Endothelial cell (in vitro differentiated cells): ENCODE measurements around the gene TOPBP1. TPM values are rescaled to one million over a fixed set of nuclear protein-coding genes. Genes with fewer than 3 reads are reported as not detected.
A peak's percentile ranks its signal among the peaks of the same experiment; 100 is the strongest.

Experiments
- DNase-seq: peaks from one replicate; pipeline ENCODE4 v3.0.0; 2021; ENCODE audit warnings: low spot score
- H3K27ac Mint-ChIP-seq: one replicate; pipeline ENCODE4 v1.8.0; 2021; ENCODE audit warnings: mixed read lengths, inconsistent platforms; ENCODE audit not compliant: unreplicated experiment
- H3K27me3 Mint-ChIP-seq: one replicate; pipeline ENCODE4 v1.8.0; 2021; ENCODE audit warnings: mild to moderate bottlenecking, moderate library complexity, mixed read lengths, inconsistent platforms; ENCODE audit not compliant: unreplicated experiment
- H3K36me3 Mint-ChIP-seq: one replicate; pipeline ENCODE4 v1.8.0; 2021; ENCODE audit warnings: mild to moderate bottlenecking, low read depth, mixed read lengths, inconsistent platforms; ENCODE audit not compliant: unreplicated experiment
- H3K4me1 Mint-ChIP-seq: one replicate; pipeline ENCODE4 v1.8.0; 2021; ENCODE audit warnings: mild to moderate bottlenecking, mixed read lengths, inconsistent platforms; ENCODE audit not compliant: unreplicated experiment
- H3K4me3 Mint-ChIP-seq: one replicate; pipeline ENCODE4 v1.8.0; 2021; ENCODE audit warnings: mild to moderate bottlenecking, mixed read lengths, inconsistent platforms; ENCODE audit not compliant: unreplicated experiment
- H3K9me3 Mint-ChIP-seq: one replicate; pipeline ENCODE4 v1.8.0; 2021; ENCODE audit warnings: mixed read lengths, inconsistent platforms; ENCODE audit not compliant: unreplicated experiment
- total RNA-seq: library from RNA; stranded (reverse); fragmentation: NEBNext Ultra II Directional; extraction: Animal tissue kit (Norgen Biotek cat#: 25700); gene quantifications from one replicate; pipeline ENCODE4 v1.2.1, GENCODE V29; 2021; ENCODE audit not compliant: unreplicated experiment
- TF ChIP-seq, protein P1 (sequence below): fragments of 200-600 bp; sonication (generic); IDR thresholded peaks from one replicate; pipeline ENCODE4 v1.5.0; 2021; ENCODE audit warnings: antibody characterized with exemption; ENCODE audit not compliant: unreplicated experiment

The TOPBP1 gene
- total RNA-seq, 1 donor from 2014 or later = 43.2 TPM

DNA sequence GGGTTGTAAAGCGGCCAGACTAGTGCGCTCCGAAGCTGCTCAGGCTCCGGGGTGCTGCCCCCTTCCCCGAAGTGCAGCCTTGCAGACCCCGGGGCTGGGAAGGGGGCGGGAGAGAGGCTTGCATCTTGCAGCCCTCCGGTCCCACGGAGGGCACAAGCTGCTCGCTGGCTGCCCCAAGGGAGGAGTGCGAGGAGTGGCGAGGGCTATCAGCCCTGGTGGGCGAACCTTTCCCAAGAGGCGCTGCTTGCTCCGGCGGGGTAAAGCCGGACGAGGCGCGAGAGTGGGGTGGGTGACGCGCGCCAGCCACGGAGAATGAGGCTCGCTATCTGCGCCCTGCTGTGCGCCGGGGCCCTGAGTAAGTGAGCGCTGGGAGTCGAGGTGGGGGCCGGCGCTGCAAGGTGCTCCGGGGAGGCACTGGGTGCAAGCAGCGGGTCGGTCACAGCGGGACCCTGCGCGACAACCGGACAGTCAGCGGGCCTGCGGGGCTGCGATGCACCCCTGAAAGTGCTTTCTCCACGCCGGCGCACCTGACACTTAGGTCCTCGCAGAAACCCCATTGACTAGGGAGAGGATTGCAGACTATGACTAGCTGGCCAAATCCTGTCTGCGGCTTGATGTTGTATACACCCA lies 12.7 kb upstream of the TOPBP1 start:
- TF ChIP-seq, protein P1, sequence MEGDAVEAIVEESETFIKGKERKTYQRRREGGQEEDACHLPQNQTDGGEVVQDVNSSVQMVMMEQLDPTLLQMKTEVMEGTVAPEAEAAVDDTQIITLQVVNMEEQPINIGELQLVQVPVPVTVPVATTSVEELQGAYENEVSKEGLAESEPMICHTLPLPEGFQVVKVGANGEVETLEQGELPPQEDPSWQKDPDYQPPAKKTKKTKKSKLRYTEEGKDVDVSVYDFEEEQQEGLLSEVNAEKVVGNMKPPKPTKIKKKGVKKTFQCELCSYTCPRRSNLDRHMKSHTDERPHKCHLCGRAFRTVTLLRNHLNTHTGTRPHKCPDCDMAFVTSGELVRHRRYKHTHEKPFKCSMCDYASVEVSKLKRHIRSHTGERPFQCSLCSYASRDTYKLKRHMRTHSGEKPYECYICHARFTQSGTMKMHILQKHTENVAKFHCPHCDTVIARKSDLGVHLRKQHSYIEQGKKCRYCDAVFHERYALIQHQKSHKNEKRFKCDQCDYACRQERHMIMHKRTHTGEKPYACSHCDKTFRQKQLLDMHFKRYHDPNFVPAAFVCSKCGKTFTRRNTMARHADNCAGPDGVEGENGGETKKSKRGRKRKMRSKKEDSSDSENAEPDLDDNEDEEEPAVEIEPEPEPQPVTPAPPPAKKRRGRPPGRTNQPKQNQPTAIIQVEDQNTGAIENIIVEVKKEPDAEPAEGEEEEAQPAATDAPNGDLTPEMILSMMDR = no peak

DNA sequence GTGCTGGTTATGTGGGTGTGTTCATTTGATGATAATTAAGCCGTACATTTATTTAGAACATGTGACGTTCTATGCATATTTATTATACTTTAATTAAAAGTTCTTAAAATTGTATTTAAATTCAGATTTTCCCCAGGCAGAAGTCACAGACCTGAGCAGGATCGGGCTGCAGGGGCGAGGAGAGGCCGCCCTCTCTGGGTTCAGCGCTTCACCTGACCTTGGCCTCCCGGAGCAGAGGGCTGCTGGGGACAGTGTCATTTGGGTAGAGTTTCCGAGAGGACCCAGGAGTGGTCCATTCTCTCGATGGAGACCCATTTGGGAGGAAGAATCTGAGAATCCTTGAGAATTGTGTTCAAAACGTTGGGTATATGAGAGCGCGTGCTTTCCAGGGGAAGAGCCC lies 12.0 kb upstream of the TOPBP1 start:
- H3K4me1 Mint-ChIP-seq = peaks cover 6% of the 10 kb centered on the region
- H3K4me3 Mint-ChIP-seq = no peak overlapping the region
- no peak for DNase-seq
- no peaks in the 10 kb centered on the region for H3K9me3 Mint-ChIP-seq
- TF ChIP-seq, protein P1 = no peak
- H3K27me3 Mint-ChIP-seq = peaks cover 7% of the 10 kb centered on the region
- H3K27ac Mint-ChIP-seq = no peak overlapping the region
- no peaks in the 10 kb centered on the region for H3K36me3 Mint-ChIP-seq

More for the DNA sequence above, 12.7 kb upstream of the TOPBP1 start:
- H3K36me3 Mint-ChIP-seq = no peaks in the 10 kb centered on the region
- peaks cover 6% of the 10 kb centered on the region for H3K4me1 Mint-ChIP-seq
- DNase-seq = no peak
- H3K4me3 Mint-ChIP-seq = peak overlapping the region; percentile 31
- peaks cover 7% of the 10 kb centered on the region for H3K27me3 Mint-ChIP-seq
- no peak overlapping the region for H3K27ac Mint-ChIP-seq
- no peaks in the 10 kb centered on the region for H3K9me3 Mint-ChIP-seq

DNA sequence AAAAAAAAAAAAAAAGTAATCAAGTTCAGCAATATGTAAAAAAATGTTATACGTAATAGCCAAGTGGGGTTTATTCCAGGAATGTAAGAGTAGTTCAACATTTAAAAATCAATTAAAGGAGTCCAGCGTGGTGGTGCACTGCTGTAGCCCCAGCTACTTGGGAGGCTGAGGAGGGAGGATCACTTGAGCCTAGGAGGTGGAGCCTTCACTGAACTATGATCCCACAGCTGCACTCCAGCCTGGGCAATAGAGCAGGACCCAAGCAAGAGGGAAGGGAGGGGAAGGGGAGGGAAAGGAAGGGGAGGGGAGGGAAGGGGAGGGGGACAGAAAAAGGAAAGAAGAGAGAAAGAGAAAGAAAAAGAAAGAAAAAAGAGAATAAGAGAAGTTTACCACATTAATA lies 10.7 kb upstream of the TOPBP1 start:
- H3K27ac Mint-ChIP-seq = no peak overlapping the region
- H3K4me1 Mint-ChIP-seq = peaks cover 6% of the 10 kb centered on the region
- no peaks in the 10 kb centered on the region for H3K36me3 Mint-ChIP-seq
- H3K4me3 Mint-ChIP-seq = no peak overlapping the region
- H3K9me3 Mint-ChIP-seq = no peaks in the 10 kb centered on the region
- peaks cover 4% of the 10 kb centered on the region for H3K27me3 Mint-ChIP-seq
- TF ChIP-seq, protein P1 = no peak
- DNase-seq = no peak

DNA sequence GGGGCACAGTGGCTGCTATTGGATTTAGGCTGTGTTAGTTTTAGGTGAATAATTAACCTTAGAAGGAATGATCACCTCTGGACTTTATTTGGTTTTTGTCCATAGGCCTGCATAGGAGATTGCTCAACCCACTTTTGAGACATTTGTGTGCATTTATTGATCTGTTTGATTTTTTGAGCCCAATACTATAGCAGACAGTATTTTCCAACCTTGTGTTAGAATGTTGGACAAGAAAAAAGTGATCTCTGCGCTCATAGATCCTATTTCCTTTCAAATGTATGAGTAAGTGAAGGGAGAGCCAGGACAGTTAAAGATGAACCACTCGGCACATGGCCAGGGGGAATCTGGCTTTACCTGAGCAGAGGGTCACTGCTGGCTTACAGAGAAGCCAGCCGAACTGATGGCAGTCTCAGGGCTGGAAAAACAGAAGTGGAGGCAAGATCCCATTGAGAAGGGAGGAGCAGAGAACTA lies 8.8 kb upstream of the TOPBP1 start:
- Mint-ChIP-seq H3K4me1 (peaks cover 3% of the 10 kb centered on the region), H3K9me3 (no peaks in the 10 kb centered on the region), H3K27ac (no peak overlapping the region), H3K36me3 (no peaks in the 10 kb centered on the region), H3K27me3 (peaks cover 4% of the 10 kb centered on the region), H3K4me3 (no peak overlapping the region)
- TF ChIP-seq, protein P1 = no peak
- DNase-seq = no peak

DNA sequence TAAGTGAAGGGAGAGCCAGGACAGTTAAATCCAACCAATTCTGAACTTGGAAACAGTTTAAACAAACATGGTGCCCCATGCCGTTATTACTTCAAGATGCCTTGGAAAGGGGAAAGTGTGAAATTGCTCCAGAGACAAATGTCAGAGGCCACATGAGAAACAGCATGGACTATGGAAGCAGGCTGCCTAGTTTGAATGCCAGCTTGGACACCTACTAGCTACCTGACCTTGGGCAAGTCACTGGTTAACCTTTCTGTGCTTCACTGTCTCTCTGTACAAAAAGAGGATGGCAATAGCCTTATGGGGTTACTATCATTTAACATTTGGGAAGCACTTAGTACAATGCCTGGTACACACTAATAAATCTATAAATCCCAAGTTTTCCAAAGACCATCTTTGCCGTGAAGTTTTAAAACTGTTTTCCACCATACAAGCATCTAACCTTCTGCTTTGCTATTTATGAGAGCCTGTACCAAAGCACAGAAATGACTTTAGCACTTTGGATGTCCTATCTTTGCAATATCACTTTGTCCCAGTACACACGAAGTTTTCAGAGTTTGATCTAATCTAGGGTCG lies 8.3 kb upstream of the TOPBP1 start:
- DNase-seq = no peak
- H3K27me3 Mint-ChIP-seq = peaks cover 4% of the 10 kb centered on the region
- no peaks in the 10 kb centered on the region for H3K36me3 Mint-ChIP-seq
- TF ChIP-seq, protein P1 = no peak
- H3K9me3 Mint-ChIP-seq = no peaks in the 10 kb centered on the region
- no peak overlapping the region for H3K4me3 Mint-ChIP-seq
- H3K27ac Mint-ChIP-seq = no peak overlapping the region
- H3K4me1 Mint-ChIP-seq = peaks cover 3% of the 10 kb centered on the region
